Activated CD4-positive, alpha-beta memory T cell treated with anti-CD3 and anti-CD28 coated beads for 36 hours (primary cell): ENCODE measurements around the gene CDKN3. TPM values are rescaled to one million over a fixed set of nuclear protein-coding genes. Genes with fewer than 3 reads are reported as not detected.
"Not testable (repeated sequence)": the region's sequence is repeated elsewhere in the genome, so short reads cannot be mapped to it uniquely, and the experiment has no call there.

ENCODE experiments used
- CTCF ChIA-PET: fragments of 350-600 bp; sonication (Branson Sonifier 250); formaldehyde crosslinking; loops from one replicate; lab custom pipeline; 2021; ENCODE audit warnings: antibody characterized with exemption, inconsistent platforms; lab: Charles Lee
- POLR2A ChIA-PET: fragments of 350-600 bp; sonication (Branson Sonifier 250); formaldehyde crosslinking; loops from one replicate; lab custom pipeline; 2021; ENCODE audit warnings: antibody characterized with exemption; lab: Charles Lee
- DNase-seq: peaks from one replicate; pipeline ENCODE4 v3.0.0-alpha.2; 2020
- H3K27ac Mint-ChIP-seq: one replicate; pipeline ENCODE4 v1.8.0; 2021; ENCODE audit warnings: mixed read lengths
- H3K27me3 Mint-ChIP-seq: one replicate; pipeline ENCODE4 v1.8.0; 2021; ENCODE audit warnings: mixed read lengths
- H3K36me3 Mint-ChIP-seq: one replicate; pipeline ENCODE4 v1.8.0; 2021; ENCODE audit warnings: mixed read lengths
- H3K4me1 Mint-ChIP-seq: one replicate; pipeline ENCODE4 v1.8.0; 2021; ENCODE audit warnings: low read depth, mixed read lengths
- H3K4me3 Mint-ChIP-seq: one replicate; pipeline ENCODE4 v1.8.0; 2021; ENCODE audit warnings: mild to moderate bottlenecking, mixed read lengths
- H3K9me3 Mint-ChIP-seq: one replicate; pipeline ENCODE4 v1.8.0; 2021; ENCODE audit warnings: mixed read lengths
- intact Hi-C: fragments of 100-400 bp; cut with micrococcal nuclease; formaldehyde crosslinking; loops from one replicate; pipeline ENCODE4 v1.15.1; 2023
- total RNA-seq, 2 experiments: library from RNA; stranded (reverse); gene quantifications; one replicate each; pipeline ENCODE4 v1.2.3, GENCODE V29; 2021

CDKN3 gene
- total RNA-seq, 2 experiments from 2014 or later: 96.2 to 99.2 TPM

DNA sequence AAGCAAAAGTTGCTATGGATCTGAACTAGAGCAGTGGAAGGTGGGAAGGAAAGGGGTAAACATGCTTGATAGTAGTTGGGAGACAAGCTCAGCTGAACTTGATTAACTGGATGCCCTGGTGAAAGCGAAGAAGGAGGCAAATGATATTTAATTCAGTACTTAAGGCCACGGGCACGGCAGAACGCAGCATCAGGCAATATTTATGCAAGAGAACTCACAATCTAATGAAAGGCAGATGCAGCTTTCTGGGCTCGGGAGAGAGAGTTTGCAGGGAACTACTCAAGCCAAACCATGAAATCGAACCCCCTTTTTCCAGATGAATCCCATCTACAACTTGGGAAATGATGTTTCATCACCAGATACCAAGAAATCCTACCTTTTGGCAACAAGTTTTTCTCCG lies 47.9 kb downstream of the CDKN3 start:
- ChIA-PET CTCF (interaction anchor here (2.5 kb wide), 1 partner anchor 47 kb away, joined by 6 read pairs; the partner anchor contains the start of gene CDKN3), POLR2A (no interaction called here)
- H3K4me3 Mint-ChIP-seq: no peak overlapping the region
- H3K9me3 Mint-ChIP-seq: no peaks in the 10 kb centered on the region
- intact Hi-C loops: loop anchor here (5.0 kb wide), 2 partner anchors 183 to 288 kb away; no protein-coding TSS in a partner anchor
- H3K27me3 Mint-ChIP-seq: peaks cover 6% of the 10 kb centered on the region
- no peak overlapping the region for H3K27ac Mint-ChIP-seq
- DNase-seq: no peak
- H3K4me1 Mint-ChIP-seq: peaks cover 20% of the 10 kb centered on the region
- H3K36me3 Mint-ChIP-seq: peaks cover 9% of the 10 kb centered on the region

GRCh38 chr14:54446161-54446693 lies 49.4 kb downstream of the CDKN3 start:
- H3K27ac Mint-ChIP-seq: no peak overlapping the region
- H3K4me3 Mint-ChIP-seq: no peak overlapping the region
- POLR2A ChIA-PET: interaction anchor here (1.1 kb wide), 1 partner anchor 11 kb away, joined by 3 read pairs; no protein-coding TSS in a partner anchor

DNA sequence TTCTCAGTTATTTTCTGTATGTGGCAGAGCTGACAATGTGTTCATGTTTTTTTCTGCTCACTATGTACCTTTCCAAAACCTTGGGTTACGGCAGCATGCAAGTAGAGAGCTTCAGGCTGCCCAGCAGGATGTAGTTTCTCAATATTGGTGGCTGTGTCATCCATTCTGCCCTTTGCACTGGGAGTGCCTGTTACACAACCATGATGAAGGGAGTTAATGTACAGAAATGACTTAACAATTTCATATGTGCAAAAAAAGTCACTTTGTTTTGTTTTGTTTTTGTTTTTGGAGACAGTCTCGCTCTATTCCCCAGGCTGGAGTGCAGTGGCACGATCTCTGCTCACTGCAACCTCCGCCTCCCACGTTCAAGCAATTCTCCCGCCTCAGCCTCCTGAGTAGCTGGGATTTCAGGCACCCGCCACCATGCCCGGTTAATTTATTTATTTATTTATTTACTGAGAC lies 50.5 kb downstream of the CDKN3 start:
- intact Hi-C loops: no loop called here
- Mint-ChIP-seq H3K27ac (no peak overlapping the region), H3K9me3 (no peaks in the 10 kb centered on the region), H3K4me1 (peaks cover 6% of the 10 kb centered on the region), H3K27me3 (peaks cover 6% of the 10 kb centered on the region), H3K4me3 (no peak overlapping the region), H3K36me3 (no peaks in the 10 kb centered on the region)
- POLR2A ChIA-PET: no interaction called here
- DNase-seq: no peak
- CTCF ChIA-PET: no interaction called here

More at GRCh38 chr14:54446161-54446693, 49.4 kb downstream of the CDKN3 start:
- peaks cover 14% of the 10 kb centered on the region for H3K4me1 Mint-ChIP-seq
- CTCF ChIA-PET: interaction anchor here (2.5 kb wide), 1 partner anchor 49 kb away, joined by 6 read pairs; the partner anchor contains the start of gene CDKN3
- H3K36me3 Mint-ChIP-seq: no peaks in the 10 kb centered on the region
- H3K27me3 Mint-ChIP-seq: peaks cover 6% of the 10 kb centered on the region
- intact Hi-C loops: no loop called here
- no peaks in the 10 kb centered on the region for H3K9me3 Mint-ChIP-seq
- DNase-seq: no peak

- no peaks in the 10 kb centered on the region for H3K9me3 Mint-ChIP-seq
- no peak overlapping the region for H3K27ac Mint-ChIP-seq
- peak; percentile 32 for DNase-seq
- no peaks in the 10 kb centered on the region for H3K36me3 Mint-ChIP-seq
- ChIA-PET POLR2A (no interaction called here), CTCF (no interaction called here)
- H3K27me3 Mint-ChIP-seq: peaks cover 6% of the 10 kb centered on the region
- intact Hi-C loops: no loop called here
- H3K4me3 Mint-ChIP-seq: no peak overlapping the region
- H3K4me1 Mint-ChIP-seq: peaks cover 4% of the 10 kb centered on the region
These were observed 53.7 kb downstream of the CDKN3 start for GRCh38 chr14:54450535-54450934.

DNA sequence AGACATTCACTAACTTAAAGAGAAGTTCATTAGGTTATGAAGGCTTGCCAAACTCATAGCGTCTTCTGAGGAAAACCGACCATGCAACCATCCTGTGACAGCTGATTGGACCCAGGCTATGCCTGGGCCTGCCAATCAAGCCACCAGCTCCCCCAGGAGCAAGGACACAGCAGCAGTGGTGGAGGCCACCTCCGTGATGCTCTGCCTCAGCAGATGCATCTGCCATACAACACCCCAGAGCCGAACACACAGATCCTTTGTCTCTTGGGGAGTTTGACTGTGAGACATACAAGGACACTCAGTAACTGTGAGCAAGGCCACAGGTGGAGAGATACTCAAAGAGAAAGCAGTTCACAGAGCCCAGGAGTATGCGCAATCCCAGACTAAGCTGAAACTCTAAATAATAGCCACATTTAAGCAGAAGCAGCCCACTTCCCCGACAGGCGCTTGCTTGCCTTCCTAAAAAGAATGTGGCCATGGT lies 54.4 kb downstream of the CDKN3 start:
- POLR2A ChIA-PET: no interaction called here
- intact Hi-C loops: no loop called here
- CTCF ChIA-PET: no interaction called here
- H3K9me3 Mint-ChIP-seq: no peaks in the 10 kb centered on the region
- peaks cover 6% of the 10 kb centered on the region for H3K27me3 Mint-ChIP-seq
- no peak overlapping the region for H3K4me3 Mint-ChIP-seq
- no peaks in the 10 kb centered on the region for H3K36me3 Mint-ChIP-seq
- H3K27ac Mint-ChIP-seq: no peak overlapping the region
- peaks cover 4% of the 10 kb centered on the region for H3K4me1 Mint-ChIP-seq
- DNase-seq: no peak

DNA sequence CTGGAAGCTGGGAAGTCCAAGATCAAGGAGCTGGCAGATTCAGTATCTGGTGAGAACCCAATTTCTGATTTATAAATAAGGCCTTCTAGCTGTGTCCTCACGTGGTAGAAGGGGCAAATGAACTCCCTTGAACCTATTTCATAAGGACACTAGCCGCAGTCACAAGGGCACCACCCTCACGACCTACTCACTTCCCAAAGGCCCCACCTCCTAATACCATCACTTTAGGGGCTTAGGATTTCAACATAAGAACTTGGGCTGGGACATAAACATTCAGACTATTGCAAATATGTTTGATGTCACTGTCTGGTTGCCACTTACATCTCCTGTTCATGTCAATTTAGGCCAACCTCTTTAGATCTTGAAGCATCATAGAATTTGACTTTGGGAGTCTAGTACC lies 55.2 kb downstream of the CDKN3 start:
- intact Hi-C loops: no loop called here
- ChIA-PET POLR2A (no interaction called here), CTCF (interaction anchor here (0.6 kb wide), 1 partner anchor 1187 kb away, joined by 4 read pairs; no protein-coding TSS in a partner anchor)
- H3K27ac Mint-ChIP-seq: no peak overlapping the region
- peaks cover 2% of the 10 kb centered on the region for H3K27me3 Mint-ChIP-seq
- H3K36me3 Mint-ChIP-seq: no peaks in the 10 kb centered on the region
- no peak overlapping the region for H3K4me3 Mint-ChIP-seq
- peaks cover 4% of the 10 kb centered on the region for H3K4me1 Mint-ChIP-seq
- no peaks in the 10 kb centered on the region for H3K9me3 Mint-ChIP-seq
- no peak for DNase-seq

- intact Hi-C loops: no loop called here
- no peak for DNase-seq
- Mint-ChIP-seq H3K9me3 (no peaks in the 10 kb centered on the region), H3K4me1 (peaks cover 4% of the 10 kb centered on the region), H3K27me3 (peaks cover 2% of the 10 kb centered on the region), H3K4me3 (no peak overlapping the region), H3K27ac (no peak overlapping the region), H3K36me3 (no peaks in the 10 kb centered on the region)
- ChIA-PET CTCF (interaction anchor here (0.6 kb wide), 1 partner anchor 461 kb away, joined by 3 read pairs; no protein-coding TSS in a partner anchor), POLR2A (no interaction called here)
These were observed 56.4 kb downstream of the CDKN3 start for GRCh38 chr14:54453252-54453651.

GRCh38 chr14:54453990-54454389 lies 57.2 kb downstream of the CDKN3 start:
- H3K27me3 Mint-ChIP-seq, DNase-seq, POLR2A ChIA-PET, H3K36me3 Mint-ChIP-seq, CTCF ChIA-PET, H3K4me1 Mint-ChIP-seq, H3K27ac Mint-ChIP-seq, H3K4me3 Mint-ChIP-seq, intact Hi-C loops, H3K9me3 Mint-ChIP-seq: not testable (repeated sequence)

- intact Hi-C loops: no loop called here
- H3K36me3 Mint-ChIP-seq: peaks cover 11% of the 10 kb centered on the region
These were observed 58.6 kb downstream of the CDKN3 start for GRCh38 chr14:54455363-54455762.

DNA sequence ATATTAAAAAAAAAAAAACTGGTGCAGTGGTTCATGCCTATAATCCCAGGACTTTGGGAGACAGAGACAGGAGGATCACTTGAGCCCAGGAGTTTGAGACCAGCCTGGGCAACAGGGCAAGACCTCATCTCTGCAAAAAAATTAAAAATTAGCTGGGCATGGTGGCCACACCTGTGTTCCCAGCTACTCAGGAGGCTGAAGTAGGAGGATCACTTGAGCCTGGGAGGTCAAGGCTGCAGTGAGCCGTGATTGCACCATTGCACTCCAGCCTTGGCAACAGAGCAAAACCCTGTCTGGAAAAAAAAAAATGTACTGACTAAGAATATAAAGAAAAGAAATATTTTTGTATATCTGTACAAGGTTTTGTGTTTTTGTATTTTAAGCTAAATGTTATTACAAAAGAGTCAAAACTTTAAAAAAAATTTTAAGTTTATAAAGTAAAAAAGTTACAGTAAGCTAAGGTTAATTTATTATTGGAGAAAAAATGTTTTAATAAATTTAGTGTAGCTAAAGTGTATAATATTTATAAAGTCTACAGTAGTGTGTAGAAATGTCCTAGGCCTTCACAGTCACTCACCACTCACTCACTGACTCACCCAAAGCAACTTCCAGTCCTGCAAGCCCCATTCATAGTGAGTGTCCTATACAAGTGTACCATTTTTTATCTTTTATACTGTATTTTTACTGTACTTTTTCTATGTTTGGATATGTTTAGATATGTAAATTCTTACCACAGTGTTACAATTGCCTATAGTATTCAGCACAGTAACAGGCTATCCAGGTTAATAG lies 60.2 kb downstream of the CDKN3 start:
- DNase-seq, POLR2A ChIA-PET, H3K27me3 Mint-ChIP-seq, H3K4me3 Mint-ChIP-seq, CTCF ChIA-PET, intact Hi-C loops, H3K4me1 Mint-ChIP-seq, H3K27ac Mint-ChIP-seq: not testable (repeated sequence)
- H3K9me3 Mint-ChIP-seq: peaks cover 17% of the 10 kb centered on the region
- H3K36me3 Mint-ChIP-seq: peaks cover 11% of the 10 kb centered on the region

More at GRCh38 chr14:54455363-54455762, 58.6 kb downstream of the CDKN3 start:
- DNase-seq: no peak
- POLR2A ChIA-PET: no interaction called here
- Mint-ChIP-seq H3K4me3 (no peak overlapping the region), H3K27ac (no peak overlapping the region), H3K27me3 (no peaks in the 10 kb centered on the region), H3K9me3 (peaks cover 17% of the 10 kb centered on the region), H3K4me1 (peaks cover 4% of the 10 kb centered on the region)
- CTCF ChIA-PET: no interaction called here

- Mint-ChIP-seq H3K4me1 (peaks cover 9% of the 10 kb centered on the region), H3K27me3 (no peaks in the 10 kb centered on the region), H3K27ac (no peak overlapping the region), H3K36me3 (peaks cover 11% of the 10 kb centered on the region), H3K9me3 (peaks cover 17% of the 10 kb centered on the region), H3K4me3 (no peak overlapping the region)
- intact Hi-C loops: no loop called here
- ChIA-PET POLR2A (no interaction called here), CTCF (no interaction called here)
- no peak for DNase-seq
These were observed 60.8 kb downstream of the CDKN3 start for GRCh38 chr14:54457609-54457996.

GRCh38 chr14:54458536-54458935 lies 61.7 kb downstream of the CDKN3 start:
- Mint-ChIP-seq H3K36me3 (peaks cover 11% of the 10 kb centered on the region), H3K4me1 (peaks cover 12% of the 10 kb centered on the region), H3K9me3 (peaks cover 17% of the 10 kb centered on the region)
- H3K4me3 Mint-ChIP-seq, POLR2A ChIA-PET, DNase-seq, intact Hi-C loops, CTCF ChIA-PET, H3K27ac Mint-ChIP-seq, H3K27me3 Mint-ChIP-seq: not testable (repeated sequence)
